Mammary epithelial cell (primary cell): ENCODE measurements around the gene STAC.

Source experiments
- EZH2 ChIP-seq: IDR thresholded peaks from 2 replicates; pipeline ENCODE4 v1.6.1; 2012; ENCODE audit warnings: low read length, inconsistent platforms, borderline replicate concordance
- TF ChIP-seq, protein P1 (sequence below), 2 donors: IDR thresholded peaks in 1 of 2; conservative IDR thresholded peaks in 1 of 2; 2 replicates each; pipeline ENCODE4 v1.5.1; 2011 to 2012; ENCODE audit warnings: inconsistent platforms in 2 of 2, low read length in 2 of 2, mild to moderate bottlenecking in 2 of 2, control low read depth in 1 of 2, low read depth in 1 of 2; ENCODE audit not compliant: insufficient read depth in 1 of 2; ENCODE audit errors: extremely low read depth in 1 of 2

DNA sequence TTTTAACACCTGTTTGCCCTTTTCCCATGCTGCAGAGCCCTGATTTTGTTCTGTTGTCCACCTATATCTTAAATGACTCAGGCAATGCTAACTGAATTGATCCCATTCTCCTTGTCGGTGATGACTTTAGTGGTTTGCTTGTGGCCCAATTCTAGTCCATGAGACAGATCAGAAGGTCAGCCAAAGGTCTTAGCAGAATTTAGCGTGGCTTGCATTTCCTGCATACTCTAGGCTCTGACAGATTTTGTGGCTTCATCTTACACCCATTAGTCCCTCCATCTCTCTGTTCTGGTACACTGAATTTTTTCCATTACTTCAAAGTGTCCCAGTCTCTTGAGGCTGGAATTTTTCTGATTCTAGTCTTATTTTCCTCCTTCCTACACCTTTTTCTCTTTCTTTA lies 161.9 kb downstream of the STAC start:
- TF ChIP-seq, protein P1, sequence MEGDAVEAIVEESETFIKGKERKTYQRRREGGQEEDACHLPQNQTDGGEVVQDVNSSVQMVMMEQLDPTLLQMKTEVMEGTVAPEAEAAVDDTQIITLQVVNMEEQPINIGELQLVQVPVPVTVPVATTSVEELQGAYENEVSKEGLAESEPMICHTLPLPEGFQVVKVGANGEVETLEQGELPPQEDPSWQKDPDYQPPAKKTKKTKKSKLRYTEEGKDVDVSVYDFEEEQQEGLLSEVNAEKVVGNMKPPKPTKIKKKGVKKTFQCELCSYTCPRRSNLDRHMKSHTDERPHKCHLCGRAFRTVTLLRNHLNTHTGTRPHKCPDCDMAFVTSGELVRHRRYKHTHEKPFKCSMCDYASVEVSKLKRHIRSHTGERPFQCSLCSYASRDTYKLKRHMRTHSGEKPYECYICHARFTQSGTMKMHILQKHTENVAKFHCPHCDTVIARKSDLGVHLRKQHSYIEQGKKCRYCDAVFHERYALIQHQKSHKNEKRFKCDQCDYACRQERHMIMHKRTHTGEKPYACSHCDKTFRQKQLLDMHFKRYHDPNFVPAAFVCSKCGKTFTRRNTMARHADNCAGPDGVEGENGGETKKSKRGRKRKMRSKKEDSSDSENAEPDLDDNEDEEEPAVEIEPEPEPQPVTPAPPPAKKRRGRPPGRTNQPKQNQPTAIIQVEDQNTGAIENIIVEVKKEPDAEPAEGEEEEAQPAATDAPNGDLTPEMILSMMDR (conservative IDR thresholded peaks at IDR 0.05 in 1 of 2, IDR thresholded peaks at IDR 0.05 in 1 of 2; ENCODE audit: extremely low read depth in 1 of 2, insufficient read depth in 1 of 2, low read depth in 1 of 2, low read length in 2 of 2) = no peak
- no peak for TF ChIP-seq EZH2
